H1 (cell line): ENCODE results near the gene SRPX. TPM values are rescaled to one million over a fixed set of nuclear protein-coding genes. Genes with fewer than 3 reads are reported as not detected.
A peak's percentile ranks its signal among the peaks of the same experiment; 100 is the strongest.

Source experiments
- CTCF ChIA-PET: fragments of 300-600 bp; sonication (Branson Sonifier 250); formaldehyde crosslinking; loops from one replicate; lab custom pipeline; 2021; ENCODE audit not compliant: partially characterized antibody; lab: Charles Lee
- POLR2A ChIA-PET: fragments of 300-600 bp; sonication (Branson Sonifier 250); formaldehyde crosslinking; loops from one replicate; lab custom pipeline; 2021; ENCODE audit warnings: inconsistent platforms; ENCODE audit not compliant: partially characterized antibody; lab: Charles Lee
- DNase-seq, 2 experiments: peaks; one replicate each; pipeline versions ENCODE4 v3.0.0 to v3.0.0-alpha.2; 2010 to 2022; ENCODE audit warnings: low spot score in 2 of 2, low read depth in 1 of 2, mixed read lengths in 1 of 2
- FAIRE-seq: peaks from 2 replicates; lab custom pipeline; 2011; peaks lifted over from hg19 to GRCh38; lab: Jason Lieb, UNC
- H2AFZ ChIP-seq: 2 replicates; pipeline ENCODE4 v1.8.1; 2012; ENCODE audit warnings: low read length, inconsistent platforms
- H2AK5ac ChIP-seq: 2 replicates; pipeline ENCODE4 v1.6.1; 2013; ENCODE audit warnings: low read depth, low read length
- H2BK120ac ChIP-seq: replicated peaks from 2 replicates; pipeline ENCODE3; 2013; ENCODE audit warnings: low read depth, low read length, inconsistent platforms
- H2BK12ac ChIP-seq: 2 replicates; pipeline ENCODE4 v1.6.1; 2013; ENCODE audit warnings: low read depth, low read length
- H2BK15ac ChIP-seq: 2 replicates; pipeline ENCODE4 v1.6.1; 2013; ENCODE audit warnings: low read length
- H2BK20ac ChIP-seq: 2 replicates; pipeline ENCODE4 v1.6.1; 2013; ENCODE audit warnings: low read length
- H2BK5ac ChIP-seq: 2 replicates; pipeline ENCODE4 v1.6.1; 2013; ENCODE audit warnings: low read depth, low read length
- H3K14ac ChIP-seq: 2 replicates; pipeline ENCODE4 v1.6.1; 2013; ENCODE audit warnings: inconsistent platforms; ENCODE audit not compliant: insufficient read length
- H3K18ac ChIP-seq: 2 replicates; pipeline ENCODE4 v1.6.1; 2013; ENCODE audit warnings: low read length; ENCODE audit errors: extremely low read depth
- H3K23ac ChIP-seq: 2 replicates; pipeline ENCODE4 v1.6.1; 2013; ENCODE audit warnings: inconsistent platforms; ENCODE audit not compliant: insufficient read length
- H3K23me2 ChIP-seq: 2 replicates; pipeline ENCODE4 v1.6.1; 2013; ENCODE audit warnings: low read depth, low read length
- H3K27ac ChIP-seq: 2 replicates; pipeline ENCODE4 v1.6.1; 2011; ENCODE audit warnings: low read depth, low read length, inconsistent platforms
- H3K27me3 ChIP-seq, 4 experiments: replicated peaks in 1 of 4; 1 replicate in 1 of 4; 2 replicates in 3 of 4; pipeline versions ENCODE4 v1.6.1 to v1.8.1; 2011 to 2013; ENCODE audit warnings: low read length in 3 of 4, mild to moderate bottlenecking in 3 of 4, inconsistent platforms in 2 of 4, mixed read lengths in 2 of 4, moderate library complexity in 1 of 4; ENCODE audit not compliant: control insufficient read depth in 3 of 4, insufficient read depth in 3 of 4; ENCODE audit errors: extremely low read depth in 1 of 4
- H3K36me3 ChIP-seq, 4 experiments: 2 replicates each; pipeline versions ENCODE4 v1.6.1 to v1.8.1; 2011 to 2013; ENCODE audit warnings: mild to moderate bottlenecking in 4 of 4, low read length in 3 of 4, moderate library complexity in 2 of 4, control low read depth in 1 of 4, inconsistent platforms in 1 of 4; ENCODE audit not compliant: insufficient read depth in 4 of 4, control insufficient read depth in 2 of 4
- H3K4ac ChIP-seq: replicated peaks from 2 replicates; pipeline ENCODE3; 2013; ENCODE audit warnings: low read length, low read depth, mixed read lengths, inconsistent platforms; ENCODE audit not compliant: insufficient read length
- H3K4me1 ChIP-seq, 4 experiments: replicated peaks in 1 of 4; 1 replicate in 1 of 4; 2 replicates in 3 of 4; pipeline versions ENCODE4 v1.6.1 to v1.8.1; 2011 to 2013; ENCODE audit warnings: low read length in 3 of 4, inconsistent platforms in 2 of 4, mixed read lengths in 1 of 4; ENCODE audit not compliant: insufficient read depth in 4 of 4, control insufficient read depth in 3 of 4
- H3K4me2 ChIP-seq, 2 experiments: 2 replicates each; pipeline versions ENCODE4 v1.6.1 to v1.8.1; 2011 to 2013; ENCODE audit warnings: low read depth in 2 of 2, low read length in 2 of 2, control low read depth in 1 of 2, inconsistent platforms in 1 of 2, mild to moderate bottlenecking in 1 of 2; ENCODE audit not compliant: insufficient read depth in 1 of 2
- H3K4me3 ChIP-seq, 4 experiments: fragments of 200-600, 300-600 bp in 1 of 4; sonication (generic), shearing (Covaris generic), sonication (Bioruptor Twin) in 1 of 4; 2 replicates each; pipeline versions ENCODE4 v1.5.1 to v1.8.1; 2011 to 2016; ENCODE audit warnings: low read length in 4 of 4, low read depth in 3 of 4, control low read depth in 2 of 4, inconsistent platforms in 2 of 4, mild to moderate bottlenecking in 2 of 4, mixed read lengths in 1 of 4, moderate library complexity in 1 of 4; ENCODE audit not compliant: insufficient read depth in 2 of 4; ENCODE audit errors: extremely low read depth in 1 of 4
- H3K56ac ChIP-seq: replicated peaks from 2 replicates; pipeline ENCODE3; 2013; ENCODE audit warnings: low read depth, mild to moderate bottlenecking, mixed read lengths, low read length, inconsistent platforms; ENCODE audit not compliant: insufficient read length
- H3K79me1 ChIP-seq: 2 replicates; pipeline ENCODE4 v1.6.1; 2013; ENCODE audit warnings: low read depth, low read length, control low read depth
- H3K79me2 ChIP-seq, 2 experiments: 2 replicates each; pipeline versions ENCODE4 v1.6.1 to v1.8.1; 2012 to 2013; ENCODE audit warnings: low read length in 2 of 2, mild to moderate bottlenecking in 2 of 2, inconsistent platforms in 1 of 2; ENCODE audit not compliant: insufficient read depth in 2 of 2, control insufficient read depth in 1 of 2
- H3K9ac ChIP-seq, 4 experiments: replicated peaks in 1 of 4; 1 replicate in 1 of 4; 2 replicates in 3 of 4; pipeline versions ENCODE4 v1.6.1 to v1.8.1; 2011 to 2013; ENCODE audit warnings: low read depth in 3 of 4, low read length in 3 of 4, control low read depth in 2 of 4, mild to moderate bottlenecking in 2 of 4, moderate library complexity in 2 of 4, inconsistent platforms in 1 of 4; ENCODE audit errors: extremely low read depth in 1 of 4
- H3K9me3 ChIP-seq, 2 experiments: 2 replicates each; pipeline versions ENCODE4 v1.6.1 to v1.8.1; 2012 to 2013; ENCODE audit warnings: mild to moderate bottlenecking in 2 of 2, moderate library complexity in 2 of 2, control low read depth in 1 of 2, inconsistent platforms in 1 of 2, low read depth in 1 of 2, low read length in 1 of 2, mixed read lengths in 1 of 2; ENCODE audit not compliant: insufficient read depth in 2 of 2
- H4K20me1 ChIP-seq, 2 experiments: replicated peaks in 1 of 2; 2 replicates each; pipeline versions ENCODE3 to v1.8.1; 2011 to 2013; ENCODE audit warnings: inconsistent platforms in 2 of 2, low read length in 2 of 2, mild to moderate bottlenecking in 1 of 2; ENCODE audit not compliant: insufficient read depth in 2 of 2, control insufficient read depth in 1 of 2
- H4K5ac ChIP-seq: 2 replicates; pipeline ENCODE4 v1.6.1; 2013; ENCODE audit warnings: low read length, low read depth, mixed read lengths, inconsistent platforms; ENCODE audit not compliant: insufficient read length
- H4K8ac ChIP-seq: 2 replicates; pipeline ENCODE4 v1.8.0; 2013; ENCODE audit warnings: mild to moderate bottlenecking, moderate library complexity, low read length, inconsistent platforms; ENCODE audit not compliant: insufficient read depth; ENCODE audit errors: extremely low read depth
- H4K91ac ChIP-seq: replicated peaks from 2 replicates; pipeline ENCODE3; 2013; ENCODE audit warnings: low read length, mixed read lengths, inconsistent platforms; ENCODE audit not compliant: insufficient read length
- CREB1 ChIP-seq: IDR thresholded peaks from 2 replicates; pipeline ENCODE4 v1.6.1; 2012; ENCODE audit warnings: inconsistent platforms
- E2F6 ChIP-seq: IDR thresholded peaks from 2 replicates; pipeline ENCODE4 v1.6.1; 2012; ENCODE audit warnings: inconsistent platforms
- EZH2 ChIP-seq: fragments of 200-600 bp; sonication (generic); IDR thresholded peaks from 2 replicates; pipeline ENCODE4 v1.7.1; 2012; ENCODE audit warnings: low read depth, mild to moderate bottlenecking, moderate library complexity, low read length, inconsistent platforms; ENCODE audit not compliant: severe bottlenecking
- GTF2F1 ChIP-seq: IDR thresholded peaks from 2 replicates; pipeline ENCODE4 v1.6.1; 2012; ENCODE audit warnings: low read depth, low read length, improper control_type of control experiment, borderline replicate concordance
- HDAC2 ChIP-seq, 2 experiments: fragments of 300-600 bp in 1 of 2; sonication (generic) in 1 of 2; IDR thresholded peaks; 2 replicates each; pipeline ENCODE4 v1.6.1; 2011 to 2012; ENCODE audit warnings: low read depth in 2 of 2, low read length in 2 of 2, mild to moderate bottlenecking in 2 of 2, moderate library complexity in 2 of 2, borderline replicate concordance in 1 of 2, inconsistent platforms in 1 of 2
- JUND ChIP-seq: IDR thresholded peaks from 2 replicates; pipeline ENCODE4 v1.6.1; 2011; ENCODE audit warnings: mild to moderate bottlenecking, improper control_type of control experiment, low read length
- MAX ChIP-seq: IDR thresholded peaks from 2 replicates; pipeline ENCODE4 v1.6.1; 2012; ENCODE audit warnings: inconsistent platforms
- POLR2AphosphoS5 ChIP-seq: IDR thresholded peaks from 2 replicates; pipeline ENCODE4 v1.6.1; 2011; ENCODE audit warnings: low read depth, low read length
- RAD21 ChIP-seq, 2 experiments: IDR thresholded peaks in 1 of 2; conservative IDR thresholded peaks in 1 of 2; 2 replicates each; pipeline ENCODE4 v1.6.1; 2011; ENCODE audit warnings: low read depth in 2 of 2, low read length in 2 of 2, improper control_type of control experiment in 1 of 2, inconsistent platforms in 1 of 2, mild to moderate bottlenecking in 1 of 2, moderate library complexity in 1 of 2
- RXRA ChIP-seq: IDR thresholded peaks from 2 replicates; pipeline ENCODE4 v1.6.1; 2011; ENCODE audit warnings: low read depth, mild to moderate bottlenecking, low read length, moderate library complexity; ENCODE audit not compliant: insufficient read depth
- SP4 ChIP-seq: IDR thresholded peaks from 2 replicates; pipeline ENCODE4 v1.6.1; 2012; ENCODE audit warnings: low read length, inconsistent platforms
- SUZ12 ChIP-seq: fragments of 200-600 bp; sonication (generic); IDR thresholded peaks from 2 replicates; pipeline ENCODE4 v1.6.1; 2012; ENCODE audit warnings: mild to moderate bottlenecking, inconsistent platforms, low read length, moderate library complexity, mixed read lengths
- TEAD4 ChIP-seq: IDR thresholded peaks from 2 replicates; pipeline ENCODE4 v1.6.1; 2012; ENCODE audit warnings: low read depth, low read length, inconsistent platforms, mixed read lengths
- polyA plus RNA-seq, 7 experiments: library from polyadenylated mRNA; depleted of rRNA in 3 of 7; stranded (reverse) in 5 of 7; unstranded in 2 of 7; fragments of >200 nt in 5 of 7; fragments of 200-250 nt in 2 of 7; gene quantifications; 1 replicate in 5 of 7; 2 replicates in 1 of 7; 4 replicates in 1 of 7; pipeline versions ENCODE4 v1.2.1 to v1.2.3, GENCODE V29; 2011 to 2013; ENCODE audit warnings: missing spikeins in 2 of 7, mixed read lengths in 2 of 7
- total RNA-seq: library from RNA; stranded (reverse); fragmentation: NEBNext Ultra II Directional; extraction: Animal tissue kit (Norgen Biotek cat#: 25700); gene quantifications from 2 replicates; pipeline ENCODE4 v1.2.1, GENCODE V29; 2021

Gene SRPX
- total and polyA plus RNA-seq, 2 of the 8 experiments (the other 6 are each of a cell fraction or from before 2014, with no cell fraction given), result 7.6 to 10.4 TPM

DNA sequence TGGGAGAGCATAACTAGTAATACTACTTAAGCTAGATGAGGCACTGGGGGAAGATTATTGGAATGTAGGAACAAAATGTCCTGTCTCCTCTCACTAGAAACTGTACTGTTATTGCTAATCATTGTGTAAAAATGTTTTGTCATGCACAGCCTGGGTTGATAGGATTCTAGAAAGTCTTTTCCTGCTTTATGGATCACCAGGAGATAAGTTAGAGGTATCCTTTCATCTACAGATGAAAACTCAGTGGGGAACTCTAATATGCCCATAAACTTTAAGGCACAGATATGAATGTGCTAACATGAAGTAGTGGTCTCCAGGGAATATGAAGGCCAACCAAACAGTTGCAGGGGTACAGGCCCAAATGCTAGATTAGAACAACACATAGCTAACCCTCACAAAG, 57.5 kb downstream of the SRPX start:
- Histone ChIP-seq H3K23ac (no peak overlapping the region), H3K23me2 (no peaks in the 10 kb centered on the region), H3K4ac (no peak overlapping the region), H3K79me1 (no peaks in the 10 kb centered on the region), H3K9ac (no peak overlapping the region), H3K36me3 (no peaks in the 10 kb centered on the region), H3K27ac (no peak overlapping the region), H3K18ac (no peak overlapping the region), H3K4me3 (no peak overlapping the region), H3K79me2 (no peaks in the 10 kb centered on the region), H2BK5ac (no peak overlapping the region), H4K20me1 (no peaks in the 10 kb centered on the region), H3K4me1 (no peaks in the 10 kb centered on the region), H2BK15ac (no peak overlapping the region), H2BK120ac (no peak overlapping the region), H2AFZ (no peak overlapping the region), H3K9me3 (no peaks in the 10 kb centered on the region), H4K91ac (no peak overlapping the region), H2BK20ac (no peak overlapping the region), H4K8ac (no peak overlapping the region), H3K27me3 (no peaks in the 10 kb centered on the region), H4K5ac (no peak overlapping the region), H2AK5ac (no peak overlapping the region), H3K4me2 (no peak overlapping the region), H3K14ac (no peak overlapping the region), H2BK12ac (no peak overlapping the region), H3K56ac (no peak overlapping the region)
- DNase-seq, result no peak
- peak; percentile 39 for FAIRE-seq
- POLR2A ChIA-PET, result no interaction called here
- CTCF ChIA-PET, result interaction anchor here (2.3 kb wide), 1 partner anchor 236 kb away, joined by 9 read pairs; no protein-coding TSS in a partner anchor
- no peak for TF ChIP-seq EZH2
- no peak for TF ChIP-seq RXRA
- no peak for TF ChIP-seq POLR2AphosphoS5
- no peak for TF ChIP-seq JUND
- TF ChIP-seq GTF2F1, result no peak
- TF ChIP-seq SP4, result no peak
- no peak for TF ChIP-seq MAX
- no peak for TF ChIP-seq E2F6
- TF ChIP-seq HDAC2 (IDR thresholded peaks at IDR 0.05; ENCODE audit: borderline replicate concordance in 1 of 2, low read depth in 2 of 2, low read length in 2 of 2), result no peak
- TF ChIP-seq TEAD4, result no peak
- no peak for TF ChIP-seq RAD21 (IDR thresholded peaks at IDR 0.05 in 1 of 2, conservative IDR thresholded peaks at IDR 0.05 in 1 of 2; ENCODE audit: low read depth in 2 of 2, low read length in 2 of 2)
- no peak for TF ChIP-seq SUZ12
- TF ChIP-seq CREB1, result no peak
